Activated CD8-positive, alpha-beta memory T cell treated with anti-CD3 and anti-CD28 coated beads, Interleukin-2, amount 50 U/mL, for 48 hours (primary cell): ENCODE data around the gene DOCK10.

Experiments used
- DNase-seq: peaks from one replicate; pipeline ENCODE4 v3.0.0-alpha.2; 2020

The DOCK10 gene

GRCh38 chr2:225009768-225010167, 32.5 kb downstream of the DOCK10 start:
- DNase-seq: no peak

- DNase-seq: no peak
Measured at GRCh38 chr2:225008935-225009334, 33.3 kb downstream of the DOCK10 start.

GRCh38 chr2:225008179-225008856, 34.0 kb downstream of the DOCK10 start:
- DNase-seq: no peak

GRCh38 chr2:225006730-225007129, 35.5 kb downstream of the DOCK10 start:
- no peak for DNase-seq

- DNase-seq: no peak
Measured at GRCh38 chr2:225004597-225004996, 37.7 kb downstream of the DOCK10 start.

GRCh38 chr2:225002656-225003045, 39.6 kb downstream of the DOCK10 start:
- DNase-seq: no peak

GRCh38 chr2:225002039-225002655, 40.1 kb downstream of the DOCK10 start:
- no peak for DNase-seq

GRCh38 chr2:224999754-225000153, 42.5 kb downstream of the DOCK10 start:
- DNase-seq: no peak

GRCh38 chr2:224999321-224999720, 42.9 kb downstream of the DOCK10 start:
- no peak for DNase-seq

- DNase-seq: no peak
Measured at GRCh38 chr2:224997802-224998201, 44.5 kb downstream of the DOCK10 start.

GRCh38 chr2:224995419-224995818, 46.8 kb downstream of the DOCK10 start:
- no peak for DNase-seq

GRCh38 chr2:224994242-224994823, 47.9 kb downstream of the DOCK10 start:
- no peak for DNase-seq

- DNase-seq: no peak
Measured at GRCh38 chr2:224990710-224991109, 51.6 kb downstream of the DOCK10 start.

GRCh38 chr2:224987733-224988132, 54.5 kb downstream of the DOCK10 start:
- DNase-seq: no peak

- no peak for DNase-seq
Measured at GRCh38 chr2:224986477-224986876, 55.8 kb downstream of the DOCK10 start.

- DNase-seq: no peak
Measured at GRCh38 chr2:224984637-224985036, 57.6 kb downstream of the DOCK10 start.

- no peak for DNase-seq
Measured at GRCh38 chr2:224983712-224984554, 58.3 kb downstream of the DOCK10 start.

GRCh38 chr2:224982910-224983711, 59.2 kb downstream of the DOCK10 start:
- DNase-seq: no peak

- no peak for DNase-seq
Measured at GRCh38 chr2:224982226-224982625, 60.0 kb downstream of the DOCK10 start.

GRCh38 chr2:224976629-224977525, 65.4 kb downstream of the DOCK10 start:
- no peak for DNase-seq

- DNase-seq: no peak
Measured at GRCh38 chr2:224975761-224976160, 66.5 kb downstream of the DOCK10 start.
